ENCODE data around the gene URB1.

DNA sequence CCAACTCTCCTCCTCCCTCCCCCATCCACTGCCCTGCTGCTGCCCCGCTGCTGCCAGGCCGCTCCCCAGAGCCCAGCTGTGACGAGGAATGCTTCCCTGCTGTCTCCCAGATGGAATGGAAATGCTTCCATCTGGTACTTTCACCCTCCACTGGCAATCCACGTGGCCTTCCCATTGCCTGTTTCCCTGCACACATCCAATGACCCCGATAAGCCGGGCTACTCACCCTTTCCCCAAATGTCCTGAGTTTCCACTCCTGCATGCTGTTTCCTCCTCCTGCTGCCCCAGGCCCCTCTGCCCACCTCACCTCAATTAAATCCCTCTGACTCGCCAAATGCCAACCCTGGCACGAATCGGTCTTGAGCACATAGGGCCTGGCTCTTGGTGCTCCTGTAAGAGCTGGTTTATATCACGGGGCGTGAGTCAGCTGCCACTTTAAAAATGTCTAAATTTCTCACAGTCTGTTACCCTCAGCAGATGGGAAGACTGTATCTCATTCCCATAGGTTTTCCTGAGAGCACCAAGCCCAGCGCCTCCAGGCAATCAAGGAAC, 57.8 kb downstream of the URB1 start:
- TF ChIP-seq, protein P1, sequence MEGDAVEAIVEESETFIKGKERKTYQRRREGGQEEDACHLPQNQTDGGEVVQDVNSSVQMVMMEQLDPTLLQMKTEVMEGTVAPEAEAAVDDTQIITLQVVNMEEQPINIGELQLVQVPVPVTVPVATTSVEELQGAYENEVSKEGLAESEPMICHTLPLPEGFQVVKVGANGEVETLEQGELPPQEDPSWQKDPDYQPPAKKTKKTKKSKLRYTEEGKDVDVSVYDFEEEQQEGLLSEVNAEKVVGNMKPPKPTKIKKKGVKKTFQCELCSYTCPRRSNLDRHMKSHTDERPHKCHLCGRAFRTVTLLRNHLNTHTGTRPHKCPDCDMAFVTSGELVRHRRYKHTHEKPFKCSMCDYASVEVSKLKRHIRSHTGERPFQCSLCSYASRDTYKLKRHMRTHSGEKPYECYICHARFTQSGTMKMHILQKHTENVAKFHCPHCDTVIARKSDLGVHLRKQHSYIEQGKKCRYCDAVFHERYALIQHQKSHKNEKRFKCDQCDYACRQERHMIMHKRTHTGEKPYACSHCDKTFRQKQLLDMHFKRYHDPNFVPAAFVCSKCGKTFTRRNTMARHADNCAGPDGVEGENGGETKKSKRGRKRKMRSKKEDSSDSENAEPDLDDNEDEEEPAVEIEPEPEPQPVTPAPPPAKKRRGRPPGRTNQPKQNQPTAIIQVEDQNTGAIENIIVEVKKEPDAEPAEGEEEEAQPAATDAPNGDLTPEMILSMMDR (IDR thresholded peaks at IDR 0.05) = no peak
- TF ChIP-seq POLR2A (IDR thresholded peaks at IDR 0.05) = no peak

Data from transverse colon (tissue), 3 donors.